HAP-1 (cell line): ENCODE results near the gene ERC2.

Experiments used
- DNase-seq, 2 experiments: peaks; one replicate each; pipeline ENCODE4 v3.0.0-alpha.2; 2016 to 2020; ENCODE audit warnings: low spot score in 2 of 2
- H3K27me3 ChIP-seq: fragments of 250-450 bp; sonication (Bioruptor Pico); 2 replicates; pipeline ENCODE4 v1.5.1; 2020; ENCODE audit warnings: low read depth, mild to moderate bottlenecking, moderate library complexity
- H3K36me3 ChIP-seq: fragments of 250-450 bp; sonication (Bioruptor Pico); replicated peaks from 2 replicates; pipeline ENCODE4 v1.5.1; 2020; ENCODE audit warnings: mild to moderate bottlenecking
- H3K4me1 ChIP-seq: fragments of 250-450 bp; sonication (Bioruptor Pico); 2 replicates; pipeline ENCODE4 v1.5.1; 2020; ENCODE audit warnings: mild to moderate bottlenecking
- H3K4me3 ChIP-seq: fragments of 250-450 bp; sonication (Bioruptor Pico); 2 replicates; pipeline ENCODE4 v1.5.1; 2020; ENCODE audit warnings: mild to moderate bottlenecking, moderate library complexity
- H3K9me3 ChIP-seq: fragments of 250-450 bp; sonication (Bioruptor Pico); 2 replicates; pipeline ENCODE4 v1.5.1; 2020; ENCODE audit warnings: mild to moderate bottlenecking, moderate library complexity
- in situ Hi-C: fragments of 300-500 bp; cut with MboI; formaldehyde crosslinking; loops from 3 replicates; pipeline ENCODE4 v1.14.3; 2020; ENCODE audit warnings: low sequenced_read_pairs, inconsistent platforms, mixed read lengths

The ERC2 gene

GRCh38 chr3:55720614-55721013 lies 747.7 kb downstream of the ERC2 start:
- no peak for DNase-seq
- H3K4me3 ChIP-seq = no peak overlapping the region
- no peaks in the 10 kb centered on the region for H3K9me3 ChIP-seq
- in situ Hi-C loops = loop anchor here (10.0 kb wide), 1 partner anchor 236 kb away; the partner anchor contains the start of gene WNT5A
- no peaks in the 10 kb centered on the region for H3K36me3 ChIP-seq
- H3K27me3 ChIP-seq = no peaks in the 10 kb centered on the region
- no peaks in the 10 kb centered on the region; the same call in 1 of the 2 replicates for H3K4me1 ChIP-seq

- H3K9me3 ChIP-seq = no peaks in the 10 kb centered on the region
- no peaks in the 10 kb centered on the region; the same call in 1 of the 2 replicates for H3K4me1 ChIP-seq
- no peaks in the 10 kb centered on the region for H3K27me3 ChIP-seq
- in situ Hi-C loops = no loop called here
- no peaks in the 10 kb centered on the region for H3K36me3 ChIP-seq
- DNase-seq = no peak
- H3K4me3 ChIP-seq = no peak overlapping the region
These were observed 748.8 kb downstream of the ERC2 start for GRCh38 chr3:55719508-55719907.

- Histone ChIP-seq H3K4me1 (no peaks in the 10 kb centered on the region; the same call in 1 of the 2 replicates), H3K36me3 (no peaks in the 10 kb centered on the region)
These were observed 749.3 kb downstream of the ERC2 start for GRCh38 chr3:55719006-55719405.

GRCh38 chr3:55718521-55718921 lies 749.7 kb downstream of the ERC2 start:
- DNase-seq = no peak
- no peak overlapping the region for H3K4me3 ChIP-seq
- H3K4me1 ChIP-seq = no peaks in the 10 kb centered on the region; the same call in 1 of the 2 replicates
- H3K9me3 ChIP-seq = no peaks in the 10 kb centered on the region
- no peaks in the 10 kb centered on the region for H3K27me3 ChIP-seq
- in situ Hi-C loops = no loop called here
- H3K36me3 ChIP-seq = no peaks in the 10 kb centered on the region

More at GRCh38 chr3:55719006-55719405, 749.3 kb downstream of the ERC2 start:
- H3K9me3 ChIP-seq = no peaks in the 10 kb centered on the region
- DNase-seq = no peak
- no peak overlapping the region for H3K4me3 ChIP-seq
- in situ Hi-C loops = no loop called here
- no peaks in the 10 kb centered on the region for H3K27me3 ChIP-seq

GRCh38 chr3:55718074-55718473 lies 750.2 kb downstream of the ERC2 start:
- DNase-seq = no peak
- H3K4me3 ChIP-seq = no peak overlapping the region
- H3K4me1 ChIP-seq = no peaks in the 10 kb centered on the region; the same call in 1 of the 2 replicates
- in situ Hi-C loops = no loop called here
- no peaks in the 10 kb centered on the region for H3K27me3 ChIP-seq
- H3K9me3 ChIP-seq = no peaks in the 10 kb centered on the region
- H3K36me3 ChIP-seq = no peaks in the 10 kb centered on the region

- H3K9me3 ChIP-seq = no peaks in the 10 kb centered on the region
- in situ Hi-C loops = no loop called here
- no peaks in the 10 kb centered on the region for H3K36me3 ChIP-seq
- no peaks in the 10 kb centered on the region; the same call in 1 of the 2 replicates for H3K4me1 ChIP-seq
- no peaks in the 10 kb centered on the region for H3K27me3 ChIP-seq
- H3K4me3 ChIP-seq = no peak overlapping the region
- no peak for DNase-seq
These were observed 750.8 kb downstream of the ERC2 start for GRCh38 chr3:55717481-55717880.

DNA sequence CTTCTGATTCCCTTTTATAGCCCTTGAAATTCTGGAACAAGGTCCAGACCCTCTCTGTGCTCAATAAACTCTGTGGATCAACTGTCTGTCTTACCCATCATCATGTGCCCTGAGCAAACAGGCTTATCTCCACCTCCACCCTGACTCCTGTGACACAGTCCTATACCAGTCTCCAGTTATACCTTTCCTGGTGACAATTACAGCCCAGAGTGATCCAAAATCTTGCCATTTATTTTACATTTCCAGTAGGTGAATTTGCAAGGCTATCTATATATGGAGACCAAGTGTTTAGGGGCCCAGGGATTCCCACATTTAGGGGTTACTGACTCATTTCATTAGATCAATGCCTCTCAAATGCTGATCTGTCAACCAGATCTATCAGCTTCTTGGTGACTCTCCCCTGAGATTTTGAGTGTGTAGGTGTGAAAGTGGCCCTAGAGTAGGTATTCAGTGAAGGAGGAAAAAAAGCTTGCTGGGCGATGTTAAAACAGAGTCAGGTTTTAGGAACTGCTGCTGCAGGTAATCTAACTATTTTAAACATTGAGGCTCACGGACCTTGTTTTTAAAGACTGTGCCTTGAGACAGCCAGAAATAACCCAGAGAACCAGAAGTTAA lies 751.5 kb downstream of the ERC2 start:
- Histone ChIP-seq H3K36me3 (no peaks in the 10 kb centered on the region), H3K27me3 (no peaks in the 10 kb centered on the region), H3K4me1 (no peaks in the 10 kb centered on the region; the same call in 1 of the 2 replicates), H3K9me3 (no peaks in the 10 kb centered on the region), H3K4me3 (no peak overlapping the region)
- in situ Hi-C loops = no loop called here
- DNase-seq = no peak

DNA sequence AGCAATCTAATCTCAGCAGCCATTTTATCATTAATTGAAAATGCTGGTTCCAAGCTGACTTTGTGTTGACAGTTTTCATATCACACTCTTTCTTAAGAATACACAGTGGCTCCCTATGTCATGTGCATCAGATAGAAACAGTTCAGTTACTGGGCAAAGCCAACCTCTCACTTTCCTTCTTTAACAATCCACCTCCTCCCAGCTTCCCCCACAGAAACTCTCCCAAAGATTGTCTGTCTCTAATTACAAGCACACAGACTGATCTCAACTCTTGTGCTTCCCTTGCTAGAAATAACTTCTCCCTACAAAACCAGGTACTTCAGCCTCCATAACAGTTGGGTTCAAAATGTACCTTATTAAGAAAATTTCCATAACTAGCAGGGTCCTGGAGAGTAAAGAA lies 752.2 kb downstream of the ERC2 start:
- in situ Hi-C loops = no loop called here
- Histone ChIP-seq H3K9me3 (no peaks in the 10 kb centered on the region), H3K4me1 (no peaks in the 10 kb centered on the region; the same call in 1 of the 2 replicates), H3K36me3 (no peaks in the 10 kb centered on the region), H3K27me3 (no peaks in the 10 kb centered on the region), H3K4me3 (no peak overlapping the region)
- no peak for DNase-seq

GRCh38 chr3:55714057-55714456 lies 754.2 kb downstream of the ERC2 start:
- no peak for DNase-seq
- in situ Hi-C loops = no loop called here

GRCh38 chr3:55711646-55712045 lies 756.6 kb downstream of the ERC2 start:
- H3K4me1 ChIP-seq = no peaks in the 10 kb centered on the region; the same call in 1 of the 2 replicates
- DNase-seq = no peak
- H3K4me3 ChIP-seq = no peak overlapping the region
- no peaks in the 10 kb centered on the region for H3K27me3 ChIP-seq
- in situ Hi-C loops = no loop called here
- H3K36me3 ChIP-seq = no peaks in the 10 kb centered on the region
- H3K9me3 ChIP-seq = no peaks in the 10 kb centered on the region

More at GRCh38 chr3:55714057-55714456, 754.2 kb downstream of the ERC2 start:
- H3K9me3 ChIP-seq = no peaks in the 10 kb centered on the region
- H3K27me3 ChIP-seq = no peaks in the 10 kb centered on the region
- no peak overlapping the region for H3K4me3 ChIP-seq
- no peaks in the 10 kb centered on the region for H3K36me3 ChIP-seq
- H3K4me1 ChIP-seq = no peaks in the 10 kb centered on the region; the same call in 1 of the 2 replicates

GRCh38 chr3:55709411-55710012 lies 758.8 kb downstream of the ERC2 start:
- H3K36me3 ChIP-seq = no peaks in the 10 kb centered on the region
- no peaks in the 10 kb centered on the region for H3K9me3 ChIP-seq
- DNase-seq = no peak
- no peaks in the 10 kb centered on the region for H3K27me3 ChIP-seq
- in situ Hi-C loops = no loop called here
- no peak overlapping the region for H3K4me3 ChIP-seq
- no peaks in the 10 kb centered on the region for H3K4me1 ChIP-seq

- Histone ChIP-seq H3K36me3 (no peaks in the 10 kb centered on the region), H3K4me3 (no peak overlapping the region), H3K4me1 (no peaks in the 10 kb centered on the region), H3K9me3 (no peaks in the 10 kb centered on the region), H3K27me3 (no peaks in the 10 kb centered on the region)
- no peak for DNase-seq
- in situ Hi-C loops = no loop called here
These were observed 759.3 kb downstream of the ERC2 start for GRCh38 chr3:55708921-55709320.

- Histone ChIP-seq H3K4me3 (no peak overlapping the region), H3K27me3 (no peaks in the 10 kb centered on the region), H3K36me3 (no peaks in the 10 kb centered on the region), H3K4me1 (no peaks in the 10 kb centered on the region), H3K9me3 (no peaks in the 10 kb centered on the region)
- DNase-seq = no peak
- in situ Hi-C loops = no loop called here
These were observed 760.0 kb downstream of the ERC2 start for GRCh38 chr3:55708242-55708641.

DNA sequence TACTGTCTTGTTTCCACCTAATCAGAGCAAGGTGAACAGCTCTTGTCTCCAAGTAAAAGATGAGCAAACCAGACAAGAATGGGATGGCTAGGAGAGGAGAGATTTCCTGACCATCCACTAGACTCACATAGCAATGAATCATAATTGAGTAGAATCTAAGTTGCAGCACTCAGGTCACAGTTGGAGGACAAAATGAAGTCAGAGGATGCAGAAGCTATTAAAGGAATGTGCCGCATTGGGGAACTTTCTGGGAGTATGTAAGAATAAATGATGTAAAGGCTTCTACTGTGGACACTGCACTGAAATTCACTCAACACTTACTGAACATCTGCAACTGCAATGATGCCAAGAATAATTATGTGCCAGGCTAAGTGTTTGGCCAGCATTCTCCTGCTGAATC lies 763.7 kb downstream of the ERC2 start:
- Histone ChIP-seq H3K36me3 (no peaks in the 10 kb centered on the region), H3K4me1 (peaks cover 1% of the 10 kb centered on the region), H3K4me3 (no peak overlapping the region), H3K27me3 (no peaks in the 10 kb centered on the region), H3K9me3 (no peaks in the 10 kb centered on the region)
- in situ Hi-C loops = no loop called here
- DNase-seq = no peak
